Measurements from ENCODE around the gene CRABP2.

- no peak for TF ChIP-seq REST (IDR thresholded peaks at IDR 0.05; ENCODE audit: insufficient read depth in 1 of 2, low read depth in 2 of 2, low read length in 2 of 2)
- TF ChIP-seq POLR2AphosphoS5 (IDR thresholded peaks at IDR 0.05; ENCODE audit: low read depth, low read length), result no peak; the same call in 1 of the 2 replicates
- TF ChIP-seq SIN3A (IDR thresholded peaks at IDR 0.05; ENCODE audit: borderline replicate concordance, insufficient read depth, low read length), result no peak
Measured at GRCh38 chr1:156740237-156740740, 34.9 kb upstream of the CRABP2 start.
